ENCODE results near the gene PSME1. TPM values are rescaled to one million over a fixed set of nuclear protein-coding genes. Genes with fewer than 3 reads are reported as not detected.

Gene PSME1
- total and polyA plus RNA-seq, 2 of the 4 experiments (the other 2 are of a cell fraction): 42.8 to 106 TPM

DNA sequence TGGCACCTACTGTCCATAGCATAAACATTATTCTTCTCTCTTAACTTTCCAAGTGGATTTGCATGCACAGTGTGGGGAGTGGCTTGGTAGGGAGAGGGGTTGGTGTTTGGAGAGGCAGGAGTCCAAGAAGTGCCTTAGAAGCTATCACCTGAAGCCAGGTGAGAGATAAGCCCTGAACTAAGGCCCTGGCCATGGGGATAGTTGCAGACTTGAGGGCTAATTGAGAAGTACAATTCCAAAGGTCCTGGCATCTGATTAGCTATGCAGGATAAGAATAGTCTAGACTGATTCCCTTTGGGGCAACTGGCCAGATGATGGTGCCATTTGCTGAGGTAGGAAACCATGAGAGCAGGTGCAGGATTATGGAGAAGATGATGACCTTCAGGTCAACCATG lies 43.9 kb upstream of the PSME1 start:
- Histone ChIP-seq H3K36me3 (ENCODE audit: control insufficient read depth, insufficient read depth, low read length) (no peaks in the 10 kb centered on the region), H4K20me1 (ENCODE audit: insufficient read depth, low read length) (peaks cover 10% of the 10 kb centered on the region; the same call in 1 of the 2 replicates), H3K27me3 (ENCODE audit: control insufficient read depth, insufficient read depth, low read length) (no peaks in the 10 kb centered on the region; the same call in 1 of the 2 replicates), H3K9me1 (ENCODE audit: insufficient read depth, low read length) (peaks cover 13% of the 10 kb centered on the region), H2BK15ac (ENCODE audit: low read depth, low read length) (no peak overlapping the region), H4K91ac (ENCODE audit: insufficient read depth, low read depth, low read length) (no peak overlapping the region), H4K8ac (ENCODE audit: low read depth in 2 of 2, low read length in 2 of 2) (no peak overlapping the region), H3K4me3 (ENCODE audit: insufficient read depth, low read depth, low read length) (no peak overlapping the region), H2AK5ac (ENCODE audit: low read depth, low read length) (no peak overlapping the region), H3K4me1 (ENCODE audit: control insufficient read depth, insufficient read depth, low read length) (peaks cover 8% of the 10 kb centered on the region), H3K9me3 (ENCODE audit: control insufficient read depth, insufficient read depth, low read length) (no peaks in the 10 kb centered on the region), H3K9ac (ENCODE audit: low read depth, low read length) (no peak overlapping the region), H2AFZ (replicated peaks; ENCODE audit: low read length, poor library complexity) (no peak overlapping the region), H2BK120ac (ENCODE audit: low read depth, low read length) (no peak overlapping the region; the same call in 1 of the 2 replicates), H3K4ac (ENCODE audit: low read depth, low read length) (no peak overlapping the region), H3K79me1 (ENCODE audit: low read depth in 1 of 2, low read length in 2 of 2) (peaks cover 16 to 27% of the 10 kb centered on the region in 2 experiments), H3K14ac (replicated peaks; ENCODE audit: low read depth, low read length) (no peak overlapping the region), H3K18ac (ENCODE audit: low read depth, low read length) (no peak overlapping the region), H4K5ac (ENCODE audit: low read depth, low read length) (no peak overlapping the region), H2BK5ac (ENCODE audit: low read depth, low read length, poor library complexity, severe bottlenecking) (no peak overlapping the region), H3K27ac (ENCODE audit: insufficient read depth, low read length) (no peak overlapping the region), H3K56ac (ENCODE audit: extremely low read depth, insufficient read depth, low read length) (no peak overlapping the region), H3K23ac (ENCODE audit: low read depth, low read length) (no peak overlapping the region), H3K4me2 (ENCODE audit: low read depth, low read length) (no peak overlapping the region), H2AK9ac (replicated peaks; ENCODE audit: low read depth, low read length, poor library complexity) (no peak overlapping the region), H2BK20ac (ENCODE audit: low read depth, low read length) (no peak overlapping the region)
- TF ChIP-seq RCOR1 (IDR thresholded peaks at IDR 0.05; ENCODE audit: insufficient replicate concordance, low read length) (no peak), RFX5 (IDR thresholded peaks at IDR 0.05; ENCODE audit: low read depth, low read length) (no peak), POLR2A (IDR thresholded peaks at IDR 0.05; ENCODE audit: low read depth, low read length) (no peak), SMC3 (IDR thresholded peaks at IDR 0.05; ENCODE audit: low read depth, low read length) (no peak), MAZ (IDR thresholded peaks at IDR 0.05; ENCODE audit: borderline replicate concordance, low read depth, low read length) (no peak), RAD21 (IDR thresholded peaks at IDR 0.05; ENCODE audit: low read length) (no peak), NFE2L2 (IDR thresholded peaks at IDR 0.05; ENCODE audit: low read depth, low read length) (no peak), BHLHE40 (IDR thresholded peaks at IDR 0.05; ENCODE audit: low read depth, low read length) (no peak), CHD1 (IDR thresholded peaks at IDR 0.05; ENCODE audit: low read depth, low read length) (no peak), FOS (IDR thresholded peaks at IDR 0.05; ENCODE audit: low read depth, low read length) (no peak), MAFK (IDR thresholded peaks at IDR 0.05; ENCODE audit: low read depth, low read length) (no peak), CEBPB (IDR thresholded peaks at IDR 0.05; ENCODE audit: low read depth, low read length) (no peak), MXI1 (IDR thresholded peaks at IDR 0.05; ENCODE audit: borderline replicate concordance, low read depth, low read length) (no peak)
- TF ChIP-seq, protein P1, sequence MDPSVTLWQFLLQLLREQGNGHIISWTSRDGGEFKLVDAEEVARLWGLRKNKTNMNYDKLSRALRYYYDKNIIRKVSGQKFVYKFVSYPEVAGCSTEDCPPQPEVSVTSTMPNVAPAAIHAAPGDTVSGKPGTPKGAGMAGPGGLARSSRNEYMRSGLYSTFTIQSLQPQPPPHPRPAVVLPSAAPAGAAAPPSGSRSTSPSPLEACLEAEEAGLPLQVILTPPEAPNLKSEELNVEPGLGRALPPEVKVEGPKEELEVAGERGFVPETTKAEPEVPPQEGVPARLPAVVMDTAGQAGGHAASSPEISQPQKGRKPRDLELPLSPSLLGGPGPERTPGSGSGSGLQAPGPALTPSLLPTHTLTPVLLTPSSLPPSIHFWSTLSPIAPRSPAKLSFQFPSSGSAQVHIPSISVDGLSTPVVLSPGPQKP (IDR thresholded peaks at IDR 0.05; ENCODE audit: borderline replicate concordance, low read depth, low read length): no peak
- TF ChIP-seq, protein P2, sequence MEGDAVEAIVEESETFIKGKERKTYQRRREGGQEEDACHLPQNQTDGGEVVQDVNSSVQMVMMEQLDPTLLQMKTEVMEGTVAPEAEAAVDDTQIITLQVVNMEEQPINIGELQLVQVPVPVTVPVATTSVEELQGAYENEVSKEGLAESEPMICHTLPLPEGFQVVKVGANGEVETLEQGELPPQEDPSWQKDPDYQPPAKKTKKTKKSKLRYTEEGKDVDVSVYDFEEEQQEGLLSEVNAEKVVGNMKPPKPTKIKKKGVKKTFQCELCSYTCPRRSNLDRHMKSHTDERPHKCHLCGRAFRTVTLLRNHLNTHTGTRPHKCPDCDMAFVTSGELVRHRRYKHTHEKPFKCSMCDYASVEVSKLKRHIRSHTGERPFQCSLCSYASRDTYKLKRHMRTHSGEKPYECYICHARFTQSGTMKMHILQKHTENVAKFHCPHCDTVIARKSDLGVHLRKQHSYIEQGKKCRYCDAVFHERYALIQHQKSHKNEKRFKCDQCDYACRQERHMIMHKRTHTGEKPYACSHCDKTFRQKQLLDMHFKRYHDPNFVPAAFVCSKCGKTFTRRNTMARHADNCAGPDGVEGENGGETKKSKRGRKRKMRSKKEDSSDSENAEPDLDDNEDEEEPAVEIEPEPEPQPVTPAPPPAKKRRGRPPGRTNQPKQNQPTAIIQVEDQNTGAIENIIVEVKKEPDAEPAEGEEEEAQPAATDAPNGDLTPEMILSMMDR (conservative IDR thresholded peaks at IDR 0.05; ENCODE audit: low read depth, low read length): no peak
- TF ChIP-seq, protein P3, sequence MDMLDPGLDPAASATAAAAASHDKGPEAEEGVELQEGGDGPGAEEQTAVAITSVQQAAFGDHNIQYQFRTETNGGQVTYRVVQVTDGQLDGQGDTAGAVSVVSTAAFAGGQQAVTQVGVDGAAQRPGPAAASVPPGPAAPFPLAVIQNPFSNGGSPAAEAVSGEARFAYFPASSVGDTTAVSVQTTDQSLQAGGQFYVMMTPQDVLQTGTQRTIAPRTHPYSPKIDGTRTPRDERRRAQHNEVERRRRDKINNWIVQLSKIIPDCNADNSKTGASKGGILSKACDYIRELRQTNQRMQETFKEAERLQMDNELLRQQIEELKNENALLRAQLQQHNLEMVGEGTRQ (IDR thresholded peaks at IDR 0.05; ENCODE audit: low read depth, low read length): no peak
- dilution Hi-C loops (cut with HindIII; ENCODE audit: low sequenced_read_pairs, unreplicated experiment): no loop called here
- BruUV-seq (replicated peaks): no TSS peak
- in situ Hi-C loops (cut with MboI; ENCODE audit: low sequenced_read_pairs): loop anchor here (5.0 to 10.0 kb wide), 2 partner anchors 35 to 117 kb away; no protein-coding TSS in a partner anchor
- ATAC-seq (ENCODE audit: low read depth) (no peak), DNase-seq (no peak)
- POLR2A ChIA-PET (ENCODE audit: unreplicated experiment): no interaction called here
- intact Hi-C loops (cut with micrococcal nuclease): no loop called here
- CTCF ChIA-PET: interaction anchor here (3.4 to 3.5 kb wide), 2 partner anchors 17 to 34 kb away, joined by 15 to 30 read pairs; no protein-coding TSS in a partner anchor

Data from IMR-90 (cell line).